GM19455 (cell line): ENCODE data around the gene RERE.

Experiments used
- ATAC-seq: cut with Tn5 transposase; IDR thresholded peaks from one replicate; pipeline ENCODE4 v1.9.1; 2021; ENCODE audit not compliant: unreplicated experiment

Gene RERE

DNA sequence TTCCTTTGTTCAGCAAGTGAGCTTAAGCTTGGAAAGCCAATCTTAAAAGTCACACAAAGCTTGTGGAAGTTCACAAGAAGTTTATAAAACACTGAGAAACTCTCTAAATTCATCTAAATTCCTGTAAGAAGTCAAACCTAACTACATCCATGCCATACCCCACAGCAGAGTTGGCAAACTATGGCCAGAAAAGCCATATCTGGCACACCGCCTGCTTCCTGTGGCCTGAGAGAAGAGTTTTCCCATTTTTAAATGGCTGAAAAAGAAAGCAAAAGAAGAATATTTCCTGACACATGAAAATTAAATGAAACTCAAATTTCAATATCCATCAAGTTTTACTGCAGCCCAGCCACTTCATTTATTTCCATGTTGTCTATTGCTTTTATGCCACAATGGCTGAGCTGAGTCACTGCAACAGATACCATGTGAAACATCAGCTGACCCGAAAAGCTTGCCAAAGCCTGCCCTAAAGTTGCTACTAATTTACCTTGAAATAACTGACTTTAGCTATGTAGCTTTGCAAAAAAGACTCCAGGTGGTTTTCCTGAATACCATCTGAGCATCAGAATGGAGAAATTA is 262.4 kb downstream of the RERE start:
- ATAC-seq, result no peak

- no peak for ATAC-seq
Observed at GRCh38 chr1:8552820-8553397, 264.5 kb downstream of the RERE start.

GRCh38 chr1:8551613-8552489 is 265.6 kb downstream of the RERE start:
- ATAC-seq, result no peak

- ATAC-seq, result no peak
Observed at GRCh38 chr1:8551057-8551456, 266.4 kb downstream of the RERE start.

DNA sequence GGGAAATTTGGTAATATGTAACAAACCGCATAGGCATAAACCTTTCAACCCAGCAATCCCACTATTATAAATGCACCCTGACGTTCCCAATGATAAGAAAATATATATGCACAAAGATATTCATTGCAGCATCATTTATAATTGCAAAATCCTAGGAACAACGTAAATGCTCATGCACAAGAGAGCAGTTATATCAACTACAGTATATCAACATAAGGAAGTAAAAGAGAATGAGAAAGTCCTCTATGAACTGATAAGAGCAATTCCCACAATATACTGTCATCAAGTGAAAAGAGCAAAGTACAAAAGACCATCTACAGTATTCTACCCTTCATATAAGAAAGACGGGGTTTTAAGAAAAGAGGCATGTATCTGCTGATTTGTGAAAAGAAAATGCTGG is 269.6 kb downstream of the RERE start:
- ATAC-seq, result no peak

- no peak for ATAC-seq
Observed at GRCh38 chr1:8545078-8545477, 272.4 kb downstream of the RERE start.

DNA sequence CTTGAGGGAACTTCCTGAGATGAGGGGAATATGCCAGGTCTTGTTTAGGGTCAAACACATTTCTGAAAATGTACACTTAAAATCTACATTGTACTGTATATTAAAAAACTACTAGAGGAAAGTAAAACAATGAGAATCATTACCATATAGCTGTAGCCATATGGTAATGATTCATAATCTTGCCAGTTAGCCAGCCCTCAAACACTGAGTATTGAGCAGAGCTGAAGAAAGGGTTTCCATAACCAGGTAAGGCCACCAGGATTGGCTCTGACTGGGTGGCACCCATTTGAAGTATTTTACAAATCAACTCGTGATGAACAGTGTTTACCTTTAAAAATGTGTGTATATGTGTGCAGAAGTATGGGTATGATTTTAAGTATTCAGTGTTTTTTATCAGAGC is 272.8 kb downstream of the RERE start:
- ATAC-seq, result no peak

GRCh38 chr1:8543965-8544364 is 273.5 kb downstream of the RERE start:
- no peak for ATAC-seq

GRCh38 chr1:8541961-8542521 is 275.4 kb downstream of the RERE start:
- no peak for ATAC-seq

DNA sequence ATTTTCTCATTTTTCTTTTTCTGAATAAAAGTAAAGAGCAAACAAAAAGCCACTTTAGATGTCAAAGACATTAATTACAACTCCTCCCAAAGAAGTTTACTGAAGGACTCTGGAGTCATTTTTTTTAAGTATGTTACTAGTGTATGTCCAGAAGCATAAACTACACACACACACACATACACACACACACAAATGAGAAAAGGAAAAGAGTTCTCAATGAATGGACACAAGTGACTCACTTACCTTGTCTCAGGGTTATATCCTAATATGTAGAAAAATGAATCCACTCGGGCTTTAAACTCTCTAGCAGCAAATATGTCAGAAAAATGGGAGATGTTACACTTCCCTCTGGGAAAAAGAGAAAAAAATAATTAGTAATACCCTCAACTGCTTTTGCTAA is 276.5 kb downstream of the RERE start:
- no peak for ATAC-seq

DNA sequence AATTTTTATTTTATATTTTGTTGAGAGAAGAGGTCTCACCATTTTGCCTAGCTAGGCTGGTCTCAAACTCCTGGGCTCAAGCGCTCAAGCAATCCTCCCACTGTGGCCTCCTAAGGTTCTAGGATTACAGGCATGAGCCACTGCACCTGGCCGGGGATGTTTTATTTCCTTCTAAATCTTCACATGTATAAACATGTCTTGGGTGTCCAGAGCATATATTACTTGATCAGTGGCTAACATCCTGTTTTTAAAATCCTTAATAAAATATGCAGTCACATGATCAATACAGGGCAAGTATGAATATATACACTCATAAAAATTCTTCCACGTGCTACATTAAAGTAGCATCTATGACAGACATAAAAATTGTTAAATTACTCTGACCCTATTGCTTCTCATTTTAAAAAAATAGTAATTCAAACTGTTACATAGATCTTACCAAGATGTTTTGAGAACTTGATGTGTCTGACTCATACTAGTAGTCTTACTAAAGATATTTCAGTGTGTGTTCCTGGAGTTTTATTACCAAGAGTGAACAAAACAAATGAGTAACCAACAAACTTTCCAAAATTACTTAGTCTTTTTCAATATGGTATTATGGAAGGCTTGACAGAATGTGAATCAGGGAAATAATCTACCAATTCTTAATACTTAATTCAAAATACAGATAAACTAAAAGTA is 277.0 kb downstream of the RERE start:
- no peak for ATAC-seq

DNA sequence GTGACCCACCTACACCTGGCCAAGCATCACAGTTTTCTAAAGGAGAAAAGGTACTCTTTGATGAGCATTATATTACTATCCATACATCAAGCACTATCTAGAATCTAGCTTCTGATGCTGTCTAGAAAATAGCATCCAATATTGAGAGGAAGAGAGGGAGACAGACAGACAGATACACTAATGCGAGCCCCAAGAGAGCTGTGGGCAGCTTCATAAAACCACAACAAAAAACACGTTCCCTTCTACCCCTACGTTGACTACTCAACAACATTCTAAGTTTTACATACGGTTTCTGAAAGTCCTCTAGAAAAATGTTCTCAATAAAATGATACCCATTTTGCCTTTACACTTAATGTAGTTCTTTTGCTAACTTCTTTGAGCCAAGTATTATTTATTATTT is 277.8 kb downstream of the RERE start:
- ATAC-seq, result no peak

GRCh38 chr1:8538502-8538901 is 278.9 kb downstream of the RERE start:
- ATAC-seq, result no peak

DNA sequence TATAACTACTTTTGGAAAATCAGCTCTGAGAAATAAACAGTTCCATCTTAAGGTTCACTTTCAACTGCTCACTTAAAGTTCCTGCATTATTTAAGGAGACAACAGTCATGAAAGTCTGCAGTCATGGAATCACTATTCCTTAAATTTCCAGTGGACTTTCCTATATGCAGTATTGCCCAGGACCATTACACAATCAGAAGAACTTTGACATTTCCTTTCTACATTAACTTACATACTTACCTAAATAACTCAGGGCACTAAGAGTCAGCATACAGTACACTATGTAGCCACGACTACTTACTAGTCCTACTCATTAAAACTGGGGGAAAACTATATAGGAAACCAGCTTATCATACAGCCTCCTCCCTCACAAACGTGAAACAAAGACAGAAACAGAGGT is 279.4 kb downstream of the RERE start:
- ATAC-seq, result no peak

DNA sequence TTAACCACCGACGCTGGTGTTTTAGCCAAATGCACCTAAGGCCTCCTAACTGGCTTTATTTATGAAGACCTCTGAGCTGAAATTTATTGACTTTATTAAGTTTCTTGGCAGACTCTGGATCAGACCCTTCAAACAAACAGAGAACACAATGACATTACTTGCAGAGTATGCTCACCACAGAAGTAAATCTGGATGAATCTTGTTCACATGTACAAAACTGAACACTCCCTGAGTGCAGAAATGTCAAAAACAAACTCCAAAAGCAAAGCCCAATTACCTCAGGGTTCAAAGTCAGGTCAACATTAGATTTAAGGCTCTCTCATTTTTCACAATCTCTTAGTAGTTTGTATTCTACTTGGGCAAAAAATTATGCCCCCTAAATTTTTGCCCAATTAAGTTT is 280.9 kb downstream of the RERE start:
- no peak for ATAC-seq

- no peak for ATAC-seq
Observed at GRCh38 chr1:8533907-8534306, 283.5 kb downstream of the RERE start.

DNA sequence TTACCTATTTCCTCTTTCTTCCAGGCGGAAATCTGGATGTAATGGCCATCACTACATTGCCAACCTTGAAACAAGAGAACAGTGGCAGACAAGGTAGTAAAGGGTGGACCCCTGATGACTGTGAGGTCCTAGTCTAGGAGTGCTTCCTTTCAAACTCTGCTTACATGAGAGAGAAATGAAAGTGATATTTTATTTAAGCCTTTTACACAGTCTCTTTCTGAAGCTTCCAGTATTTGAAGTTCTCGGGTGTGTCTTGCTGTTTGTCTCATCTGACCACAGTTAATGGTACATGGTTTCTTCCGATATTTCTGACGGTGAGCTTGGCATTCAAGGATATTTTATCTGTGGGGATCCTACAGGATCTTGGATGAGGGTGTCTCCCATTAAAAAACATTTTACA is 284.3 kb downstream of the RERE start:
- no peak for ATAC-seq

DNA sequence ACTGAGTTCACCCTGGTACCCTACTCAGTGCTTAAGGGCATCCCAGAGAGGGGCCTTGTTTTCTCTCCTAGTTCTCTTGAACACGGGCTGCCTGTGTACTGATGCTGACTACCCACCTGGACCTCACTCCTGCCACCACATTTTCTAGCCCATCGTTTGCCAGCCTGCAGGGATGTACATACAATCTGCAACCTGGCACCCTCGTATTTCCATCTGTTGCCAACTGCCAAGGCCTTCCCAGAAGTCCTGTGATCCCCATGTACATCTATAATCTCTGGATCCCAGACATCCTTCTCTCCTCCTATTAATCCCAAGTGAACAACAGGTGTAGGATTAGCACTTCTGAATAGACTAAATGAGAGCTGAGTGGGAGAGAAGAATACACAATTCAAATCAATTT is 287.5 kb downstream of the RERE start:
- no peak for ATAC-seq

DNA sequence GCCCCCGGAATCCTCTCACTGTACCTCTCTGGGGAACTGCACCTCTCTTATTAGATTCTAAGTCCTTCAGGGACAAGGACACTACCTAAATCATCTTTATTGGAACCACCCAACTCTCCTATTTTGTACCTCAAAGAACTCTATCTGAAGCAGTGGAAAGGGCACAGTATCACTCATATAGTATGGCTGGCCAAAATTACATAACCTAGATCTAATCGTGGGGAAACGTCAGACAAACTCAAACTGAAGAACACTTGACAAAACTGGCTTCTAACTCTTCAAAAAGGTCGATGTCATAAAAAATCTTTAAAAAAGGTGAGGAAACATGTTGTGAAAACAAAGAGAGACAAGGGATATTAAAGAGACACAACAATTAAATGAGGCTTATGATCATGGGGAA is 289.5 kb downstream of the RERE start:
- ATAC-seq, result no peak

DNA sequence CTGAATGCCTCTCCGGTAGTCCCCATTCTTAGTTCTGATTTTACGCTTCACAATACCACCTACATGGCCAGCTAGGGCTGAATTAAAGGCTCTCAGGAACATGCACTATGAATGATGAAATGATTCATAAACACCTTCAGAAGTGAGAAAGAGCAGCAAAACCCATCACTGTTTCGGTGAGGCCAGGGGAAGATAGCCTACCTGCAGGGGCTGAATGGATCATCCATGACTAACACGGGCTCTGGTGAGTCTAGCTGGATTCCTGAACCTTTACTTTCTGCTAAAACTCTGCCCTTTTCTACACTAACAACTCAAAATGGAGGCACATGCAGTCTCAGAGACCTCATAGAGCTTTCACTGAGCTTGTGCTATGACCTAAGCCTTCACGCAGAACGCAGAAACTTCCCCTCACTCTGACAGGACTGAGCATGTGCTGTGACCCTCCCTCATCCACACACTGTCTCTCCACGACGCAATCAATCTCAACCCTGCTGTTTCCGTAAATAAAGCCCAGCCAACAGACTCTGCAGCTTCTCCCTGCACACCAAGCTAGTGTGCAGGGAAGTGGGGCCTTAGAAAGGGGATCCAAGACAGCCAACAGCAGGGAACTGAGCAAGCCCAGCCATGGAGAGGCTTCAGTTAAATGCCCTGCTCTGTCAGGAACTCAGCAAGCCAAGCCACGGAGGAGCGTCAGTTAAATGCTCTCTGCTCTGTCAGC is 291.7 kb downstream of the RERE start:
- ATAC-seq, result peak; percentile 52

DNA sequence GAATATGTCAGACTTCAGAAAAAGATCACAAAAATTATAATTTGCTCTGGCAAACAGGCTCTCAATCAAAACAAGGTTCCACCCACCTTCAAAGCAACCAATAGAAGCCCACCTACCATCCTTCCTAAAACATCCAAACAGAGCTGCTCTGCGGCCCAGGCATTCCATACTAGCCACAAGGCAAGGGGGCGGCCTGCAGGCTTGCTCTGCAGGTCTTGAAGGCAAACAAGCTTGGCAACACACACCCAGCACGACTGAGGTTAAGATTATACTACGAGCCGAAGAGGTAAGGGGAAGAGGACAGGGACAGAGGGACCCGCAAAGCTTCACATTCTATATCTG is 292.3 kb downstream of the RERE start:
- ATAC-seq, result no peak
